Activated CD4-positive, alpha-beta T cell treated with anti-CD3 and anti-CD28 coated beads for 4 hours (primary cell): ENCODE measurements around the gene ACAD11.
"Not testable (repeated sequence)": the region's sequence is repeated elsewhere in the genome, so short reads cannot be mapped to it uniquely, and the experiment has no call there.

ENCODE experiments used
- DNase-seq, 2 donors: peaks; one replicate each; pipeline ENCODE4 v3.0.0-alpha.2; 2020

The ACAD11 gene

GRCh38 chr3:132643366-132643765 lies 16.2 kb downstream of the ACAD11 start:
- DNase-seq: no peak

DNA sequence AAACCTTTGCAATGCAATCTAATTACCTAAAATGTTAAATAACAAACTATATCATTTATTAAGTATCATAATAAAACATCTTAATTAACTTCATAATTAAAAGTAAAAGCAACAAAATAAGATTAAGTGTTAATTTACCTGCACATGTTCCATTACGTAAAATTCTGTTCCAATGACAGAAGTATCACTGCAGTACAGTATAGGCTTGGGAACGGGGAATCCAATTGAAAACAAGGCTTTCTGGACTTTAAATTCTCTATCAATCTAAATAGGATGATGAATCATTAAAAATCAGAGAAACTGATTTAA lies 17.1 kb downstream of the ACAD11 start:
- no peak for DNase-seq

GRCh38 chr3:132641837-132642538 lies 17.6 kb downstream of the ACAD11 start:
- no peak for DNase-seq

DNA sequence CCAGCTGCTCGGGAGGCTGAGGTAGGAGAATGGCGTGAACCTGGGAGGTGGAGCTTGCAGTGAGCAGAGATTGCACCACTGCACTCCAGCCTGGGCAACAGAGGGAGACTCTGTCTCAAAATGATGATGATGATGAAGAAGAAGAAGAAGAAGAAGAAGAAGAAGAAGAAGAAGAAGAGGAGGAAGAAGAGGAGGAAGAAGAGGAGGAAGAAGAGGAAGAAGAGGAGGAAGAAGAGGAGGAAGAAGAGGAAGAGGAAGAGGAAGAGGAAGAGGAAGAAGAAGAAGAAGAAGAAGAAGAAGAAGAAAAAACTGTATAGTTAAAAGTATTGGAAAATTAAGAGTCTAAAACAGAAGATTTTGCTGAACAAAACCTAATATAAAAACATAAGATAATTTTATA lies 18.2 kb downstream of the ACAD11 start:
- DNase-seq: not testable (repeated sequence)

- no peak for DNase-seq
These were observed 20.9 kb downstream of the ACAD11 start for GRCh38 chr3:132638706-132639105.

DNA sequence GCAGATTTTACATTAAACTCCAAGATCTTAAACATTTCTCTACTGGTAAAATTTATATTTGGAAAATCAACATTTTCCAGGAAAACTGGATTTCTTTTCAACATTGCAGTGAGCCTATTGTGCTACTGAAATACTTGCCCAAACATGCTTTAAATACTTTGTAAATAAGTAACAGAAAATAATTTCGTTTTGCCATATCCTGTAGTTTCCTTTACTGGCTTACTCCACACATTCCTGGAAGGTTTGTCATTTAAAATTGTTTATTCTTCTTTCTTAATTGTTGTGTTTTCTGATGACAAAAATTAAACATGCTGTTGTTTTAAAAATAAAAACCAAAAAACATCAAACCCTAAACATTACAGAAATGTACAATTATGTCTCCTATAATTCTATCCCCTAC lies 22.0 kb downstream of the ACAD11 start:
- DNase-seq: no peak

DNA sequence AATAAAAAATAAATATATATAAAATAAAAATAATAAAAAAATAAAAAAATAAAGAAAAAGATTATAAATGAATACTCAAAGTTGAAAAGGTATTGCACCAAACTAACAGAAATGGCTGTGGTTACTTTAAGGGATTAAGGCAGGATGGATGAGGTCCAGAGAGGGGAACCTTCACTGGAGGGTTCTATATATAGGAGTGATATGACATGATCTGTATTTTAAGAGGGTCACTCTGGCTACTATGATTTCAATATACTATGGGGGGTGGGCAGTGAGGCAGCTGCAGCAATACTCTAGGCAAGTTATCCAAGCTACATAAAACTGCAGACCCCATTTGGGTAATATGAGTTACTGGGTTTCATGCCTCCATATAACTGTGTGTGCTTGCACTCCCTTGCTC lies 24.6 kb downstream of the ACAD11 start:
- no peak for DNase-seq

DNA sequence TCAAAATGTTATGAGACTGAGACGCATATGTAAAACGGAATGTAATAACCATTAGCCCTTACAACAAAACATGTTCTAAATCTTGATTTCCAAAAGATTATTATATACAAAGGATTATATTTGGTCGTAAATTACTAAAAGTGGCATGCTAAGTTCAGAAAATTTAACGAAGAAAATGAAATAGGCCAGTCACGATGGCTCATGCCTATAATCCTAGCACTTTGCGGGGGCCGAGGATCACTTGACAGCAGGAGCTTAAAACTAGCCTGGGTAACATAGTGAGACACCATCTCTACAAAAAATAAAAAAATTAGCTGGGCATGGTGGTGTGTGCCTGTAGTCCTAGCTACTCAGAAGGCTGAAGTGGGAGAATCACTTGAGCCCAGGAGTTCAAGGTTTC lies 29.0 kb downstream of the ACAD11 start:
- no peak for DNase-seq

DNA sequence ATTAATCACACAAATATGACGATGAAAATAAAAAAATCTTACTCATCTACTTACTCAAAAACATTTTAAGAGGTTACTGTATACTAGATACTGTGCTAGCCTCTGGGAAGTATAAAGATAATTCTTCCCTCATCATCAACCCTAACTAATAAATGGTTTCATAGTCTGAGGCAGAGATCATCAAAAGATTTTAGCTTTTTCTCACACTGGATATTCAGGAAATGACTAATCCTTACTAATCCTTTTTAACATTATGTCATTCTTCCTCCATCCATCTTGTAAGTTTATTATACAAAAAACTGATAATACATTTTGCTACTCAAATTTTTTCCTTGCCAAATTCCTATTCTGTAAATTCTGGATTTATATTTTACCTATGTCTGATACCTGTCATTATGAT lies 29.7 kb downstream of the ACAD11 start:
- DNase-seq: no peak

- no peak for DNase-seq
These were observed 31.5 kb downstream of the ACAD11 start for GRCh38 chr3:132628157-132628556.

GRCh38 chr3:132626955-132627354 lies 32.7 kb downstream of the ACAD11 start:
- DNase-seq: no peak

DNA sequence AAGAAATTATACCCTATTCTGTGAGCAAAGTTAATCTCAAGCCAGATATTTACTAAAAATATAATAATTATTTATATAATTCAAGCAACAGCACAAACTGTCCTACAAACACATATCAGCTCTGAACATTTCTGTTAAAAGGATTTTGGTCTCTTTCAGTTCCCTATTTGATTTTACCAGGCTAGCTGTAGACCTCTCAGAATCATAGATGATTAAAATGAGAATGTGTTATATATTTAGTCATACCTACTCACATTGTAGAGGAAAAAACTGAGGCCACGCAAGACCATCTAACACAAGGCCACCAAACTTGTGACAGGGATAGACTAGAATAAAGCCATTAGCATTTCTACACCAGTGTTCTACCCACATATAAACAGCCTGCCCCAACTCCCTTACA lies 34.0 kb downstream of the ACAD11 start:
- DNase-seq: no peak

- no peak for DNase-seq
These were observed 34.8 kb downstream of the ACAD11 start for GRCh38 chr3:132624790-132625189.

DNA sequence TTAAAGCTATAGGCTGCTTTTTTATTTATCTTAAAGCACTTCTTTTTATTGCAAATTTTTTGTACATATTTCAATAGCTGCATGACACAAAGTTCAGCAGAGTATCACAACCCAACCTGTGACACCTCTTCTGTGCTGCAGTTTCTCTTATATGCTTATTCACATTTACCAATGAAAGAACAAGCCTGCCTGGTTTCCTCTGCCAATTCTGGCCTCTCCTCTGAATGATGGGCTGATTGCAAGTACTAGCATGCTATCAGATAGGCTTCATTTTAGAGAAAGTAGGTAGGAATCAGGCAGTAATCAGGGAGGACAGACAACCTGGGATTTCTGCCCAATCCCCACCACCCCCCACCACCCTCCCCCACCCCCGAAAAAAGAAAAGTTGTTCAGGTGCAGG lies 36.0 kb downstream of the ACAD11 start:
- no peak for DNase-seq

DNA sequence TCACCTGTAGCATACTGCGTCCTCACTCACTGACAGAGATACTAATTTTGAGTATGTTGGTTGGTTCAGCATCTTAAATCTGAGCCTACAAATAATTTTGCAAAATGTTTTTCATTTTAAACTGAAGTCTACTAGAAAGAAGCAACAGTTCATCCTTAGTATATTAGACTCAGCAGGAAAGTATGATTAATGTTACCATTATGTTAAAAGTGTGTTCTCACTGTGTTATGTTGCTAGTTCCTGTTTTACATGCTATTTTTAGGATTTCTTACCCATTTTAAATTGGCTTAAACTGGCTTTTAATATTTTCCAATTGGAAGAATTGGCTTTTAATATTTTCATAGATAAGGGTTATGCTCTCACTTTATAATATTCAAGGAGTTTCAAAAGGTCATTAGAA lies 36.8 kb downstream of the ACAD11 start:
- no peak for DNase-seq

GRCh38 chr3:132622148-132622547 lies 37.5 kb downstream of the ACAD11 start:
- no peak for DNase-seq

DNA sequence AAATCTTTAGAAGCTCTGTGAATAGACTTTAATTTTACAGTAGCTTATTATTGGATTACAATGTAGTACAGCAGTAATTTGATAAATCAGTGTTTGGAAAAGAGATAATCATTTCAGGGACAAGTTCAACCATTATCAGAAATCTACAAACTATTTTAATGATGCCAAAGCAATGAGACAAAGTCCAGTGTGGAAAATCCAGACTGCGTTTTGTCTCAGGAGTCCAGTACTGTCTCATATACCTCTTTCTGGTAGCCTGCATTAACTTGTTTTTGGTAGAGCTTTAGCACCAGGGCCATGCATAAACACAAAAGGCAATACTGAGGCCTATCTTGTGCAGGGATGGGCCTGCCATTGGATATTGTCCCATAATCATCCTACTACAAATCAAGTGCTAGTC lies 42.8 kb downstream of the ACAD11 start:
- DNase-seq: no peak

GRCh38 chr3:132615881-132616280 lies 43.7 kb downstream of the ACAD11 start:
- DNase-seq: no peak

DNA sequence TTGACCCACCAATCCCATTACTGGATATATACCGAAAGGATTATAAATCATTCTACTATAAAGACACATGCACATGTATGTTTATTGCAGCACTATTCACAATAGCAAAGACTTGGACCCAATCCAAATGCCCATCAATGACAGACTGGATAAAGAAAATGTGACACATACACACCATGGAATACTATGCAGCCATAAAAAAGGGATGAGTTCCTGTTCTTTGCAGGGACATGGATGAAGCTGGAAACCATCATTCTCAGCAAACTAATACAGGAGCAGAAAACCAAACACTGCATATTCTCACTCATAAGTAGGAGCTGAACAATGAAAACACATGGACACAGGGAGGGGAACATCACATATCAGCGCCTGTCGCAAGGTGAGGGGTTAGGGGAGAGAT lies 44.3 kb downstream of the ACAD11 start:
- DNase-seq: not testable (repeated sequence)

GRCh38 chr3:132606620-132607019 lies 53.0 kb downstream of the ACAD11 start:
- DNase-seq: not testable (repeated sequence)

GRCh38 chr3:132606085-132606484 lies 53.5 kb downstream of the ACAD11 start:
- DNase-seq: no peak

GRCh38 chr3:132605374-132605792 lies 54.2 kb downstream of the ACAD11 start:
- no peak for DNase-seq

DNA sequence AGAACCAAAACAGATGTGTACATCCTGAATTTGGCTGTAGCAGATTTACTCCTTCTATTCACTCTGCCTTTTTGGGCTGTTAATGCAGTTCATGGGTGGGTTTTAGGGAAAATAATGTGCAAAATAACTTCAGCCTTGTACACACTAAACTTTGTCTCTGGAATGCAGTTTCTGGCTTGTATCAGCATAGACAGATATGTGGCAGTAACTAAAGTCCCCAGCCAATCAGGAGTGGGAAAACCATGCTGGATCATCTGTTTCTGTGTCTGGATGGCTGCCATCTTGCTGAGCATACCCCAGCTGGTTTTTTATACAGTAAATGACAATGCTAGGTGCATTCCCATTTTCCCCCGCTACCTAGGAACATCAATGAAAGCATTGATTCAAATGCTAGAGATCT lies 59.0 kb downstream of the ACAD11 start:
- not testable (repeated sequence) for DNase-seq

DNA sequence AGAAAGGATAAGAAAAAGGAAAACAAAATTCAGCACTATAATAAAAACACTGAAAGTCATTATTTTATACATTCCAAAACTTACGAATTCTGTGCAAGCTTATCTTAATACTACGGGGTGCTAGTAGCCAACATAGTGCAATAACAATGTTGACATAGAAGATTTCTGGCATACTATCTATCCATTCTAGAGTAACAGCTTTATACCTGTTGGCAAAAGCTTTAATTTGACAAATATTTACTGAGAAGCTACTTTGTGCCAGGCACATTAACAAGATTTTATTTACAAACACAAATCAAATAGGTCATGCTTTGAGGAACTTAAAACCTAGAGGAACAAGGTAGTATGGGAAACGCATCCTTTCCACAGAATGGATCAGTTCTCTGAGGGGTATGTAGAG lies 61.4 kb downstream of the ACAD11 start:
- DNase-seq: no peak

DNA sequence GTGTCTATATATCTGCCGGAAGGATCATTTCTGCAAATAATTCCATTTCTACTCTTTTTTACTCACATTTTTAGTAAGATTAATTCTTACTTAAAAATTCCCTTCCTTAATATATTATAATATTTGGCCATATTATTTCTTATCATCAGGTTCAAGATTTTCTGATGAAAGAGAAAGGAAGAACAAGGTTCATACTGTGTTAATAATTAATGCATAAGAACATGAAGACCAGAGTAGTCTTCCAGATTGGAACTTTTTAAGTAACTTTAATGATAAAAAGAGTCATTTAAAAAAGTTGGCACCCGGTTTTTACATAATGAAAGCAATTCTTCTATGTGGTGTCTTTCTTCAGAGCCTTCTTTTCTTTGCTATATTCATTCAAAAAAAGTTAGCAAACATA lies 61.9 kb downstream of the ACAD11 start:
- DNase-seq: no peak
